GM18861 (cell line): Measurements from ENCODE around the gene SPATA6.

ENCODE experiments used
- ATAC-seq: cut with Tn5 transposase; IDR thresholded peaks from one replicate; pipeline ENCODE4 v1.9.1; 2021; ENCODE audit not compliant: unreplicated experiment

SPATA6 gene

GRCh38 chr1:48258106-48258505 lies 213.9 kb downstream of the SPATA6 start:
- ATAC-seq: no peak

DNA sequence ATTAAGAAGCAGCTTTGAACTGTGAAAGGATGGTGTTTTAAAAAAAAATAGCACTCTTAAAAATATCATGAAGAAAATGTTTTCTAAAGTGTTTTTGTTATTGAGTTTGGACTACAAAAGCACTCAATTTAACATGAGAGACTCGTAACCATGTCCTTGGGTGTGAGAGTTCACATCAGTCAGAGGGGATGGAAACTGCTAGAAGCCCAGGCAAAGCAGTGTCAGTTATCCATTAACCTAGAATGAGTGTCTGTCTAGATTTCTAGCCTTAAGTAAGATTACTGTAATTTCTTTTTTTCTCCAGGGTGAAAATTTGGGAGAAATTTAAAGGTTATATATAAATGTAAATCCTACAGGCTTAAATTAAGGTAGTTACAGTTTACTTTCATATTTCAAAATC lies 217.8 kb downstream of the SPATA6 start:
- no peak for ATAC-seq

- no peak for ATAC-seq
These were observed 220.2 kb downstream of the SPATA6 start for GRCh38 chr1:48251821-48252220.

- ATAC-seq: no peak
These were observed 220.7 kb downstream of the SPATA6 start for GRCh38 chr1:48251323-48251722.

DNA sequence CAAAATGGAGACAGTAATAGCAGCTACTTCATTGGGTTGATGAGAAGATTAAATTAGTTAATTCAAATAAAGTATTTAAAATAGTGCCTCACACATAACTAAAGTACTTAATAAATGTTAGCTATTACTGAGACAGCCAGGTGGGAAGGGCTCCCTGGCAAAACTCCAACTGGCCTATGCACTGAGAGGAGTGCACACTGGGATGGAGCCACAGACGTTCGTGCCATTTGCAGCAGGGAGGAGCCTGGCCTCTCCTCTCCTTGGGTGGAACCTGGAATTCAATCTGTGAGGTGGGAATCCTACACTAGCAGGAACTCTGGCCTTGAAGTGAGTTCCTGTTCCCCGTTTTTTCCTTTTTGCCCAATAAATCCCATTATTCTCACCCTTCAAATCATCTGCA lies 221.4 kb downstream of the SPATA6 start:
- no peak for ATAC-seq

GRCh38 chr1:48249868-48250267 lies 222.1 kb downstream of the SPATA6 start:
- no peak for ATAC-seq

GRCh38 chr1:48248356-48248755 lies 223.6 kb downstream of the SPATA6 start:
- ATAC-seq: no peak

GRCh38 chr1:48246727-48247126 lies 225.3 kb downstream of the SPATA6 start:
- ATAC-seq: no peak
